ENCODE data around the gene CNTNAP2.
"Not testable (repeated sequence)": the region's sequence is repeated elsewhere in the genome, so short reads cannot be mapped to it uniquely, and the experiment has no call there.

Gene CNTNAP2

GRCh38 chr7:148303295-148304082, 2186.9 kb downstream of the CNTNAP2 start:
- DNase-seq = no peak

- DNase-seq = no peak
Observed at GRCh38 chr7:148304083-148304335, 2187.4 kb downstream of the CNTNAP2 start.

- DNase-seq = no peak
Observed at GRCh38 chr7:148304456-148304855, 2187.9 kb downstream of the CNTNAP2 start.

- no peak for DNase-seq
Observed at GRCh38 chr7:148306759-148307158, 2190.2 kb downstream of the CNTNAP2 start.

- no peak for DNase-seq
Observed at GRCh38 chr7:148318102-148318811, 2201.7 kb downstream of the CNTNAP2 start.

GRCh38 chr7:148318838-148319237, 2202.2 kb downstream of the CNTNAP2 start:
- DNase-seq = no peak

- DNase-seq = no peak
Observed at GRCh38 chr7:148319316-148319808, 2202.8 kb downstream of the CNTNAP2 start.

GRCh38 chr7:148325208-148325607, 2208.6 kb downstream of the CNTNAP2 start:
- DNase-seq = no peak

- DNase-seq = no peak
Observed at GRCh38 chr7:148327379-148327778, 2210.8 kb downstream of the CNTNAP2 start.

GRCh38 chr7:148328906-148329305, 2212.3 kb downstream of the CNTNAP2 start:
- no peak for DNase-seq

GRCh38 chr7:148330124-148330818, 2213.7 kb downstream of the CNTNAP2 start:
- DNase-seq = no peak

- DNase-seq = no peak
Observed at GRCh38 chr7:148330822-148331221, 2214.2 kb downstream of the CNTNAP2 start.

- not testable (repeated sequence) for DNase-seq
Observed at GRCh38 chr7:148331456-148331855, 2214.9 kb downstream of the CNTNAP2 start.

GRCh38 chr7:148332191-148333186, 2215.9 kb downstream of the CNTNAP2 start:
- DNase-seq = no peak

GRCh38 chr7:148334441-148334956, 2217.9 kb downstream of the CNTNAP2 start:
- no peak for DNase-seq

- DNase-seq = no peak
Observed at GRCh38 chr7:148334959-148335577, 2218.5 kb downstream of the CNTNAP2 start.

GRCh38 chr7:148335790-148336189, 2219.2 kb downstream of the CNTNAP2 start:
- no peak for DNase-seq

- DNase-seq = no peak
Observed at GRCh38 chr7:148336411-148336810, 2219.8 kb downstream of the CNTNAP2 start.

- no peak for DNase-seq
Observed at GRCh38 chr7:148337246-148337965, 2220.8 kb downstream of the CNTNAP2 start.

GRCh38 chr7:148337995-148338747, 2221.6 kb downstream of the CNTNAP2 start:
- no peak for DNase-seq
